Stomach (tissue), 9 donors: ENCODE measurements around the gene NPDC1. TPM values are rescaled to one million over a fixed set of nuclear protein-coding genes. Genes with fewer than 3 reads are reported as not detected.

Experiments used
- DNase-seq, 2 donors: peaks; one replicate each; pipeline versions ENCODE4 v3.0.0 to v3.0.0-alpha.2; 2013 to 2019
- H3K27ac ChIP-seq, 5 donors: fragments of 200-600 bp in 4 of 5; sonication (generic) in 4 of 5; one replicate each; pipeline ENCODE4 v1.5.1; 2013 to 2019; ENCODE audit warnings: mild to moderate bottlenecking in 1 of 5, moderate library complexity in 1 of 5
- H3K27me3 ChIP-seq, 3 donors: fragments of 200-600 bp; sonication (generic); one replicate each; pipeline ENCODE4 v1.5.1; 2017 to 2019; ENCODE audit warnings: mixed run types in 1 of 3
- H3K36me3 ChIP-seq, 4 donors: fragments of 200-600 bp; sonication (generic); 1 replicate in 3 of 4; 2 replicates in 1 of 4; pipeline ENCODE4 v1.5.1; 2016 to 2019
- H3K4me1 ChIP-seq, 4 donors: fragments of 200-600 bp; sonication (generic); one replicate each; pipeline ENCODE4 v1.5.1; 2016 to 2019
- H3K4me3 ChIP-seq, 4 donors: fragments of 200-600 bp; sonication (generic) in 3 of 4; one replicate each; pipeline ENCODE4 v1.5.1; 2016 to 2019; ENCODE audit warnings: mild to moderate bottlenecking in 1 of 4
- H3K9me3 ChIP-seq, 4 donors: fragments of 200-600 bp; sonication (generic); one replicate each; pipeline ENCODE4 v1.5.1; 2016 to 2019
- CTCF ChIP-seq, 7 experiments: fragments of 450-650 bp in 4 of 7; fragments of 200-600 bp in 3 of 7; sonication (generic) in 3 of 7; IDR thresholded peaks; one replicate each; pipeline ENCODE4 v1.5.1; 2016 to 2019; ENCODE audit warnings: antibody characterized with exemption in 7 of 7, control low read depth in 2 of 7, mild to moderate bottlenecking in 1 of 7
- EP300 ChIP-seq: sonication (generic); formaldehyde crosslinking; IDR thresholded peaks from one replicate; pipeline ENCODE4 v1.6.1; 2017; ENCODE audit warnings: antibody characterized with exemption
- POLR2A ChIP-seq, 4 donors: fragments of 450-650 bp; IDR thresholded peaks; one replicate each; pipeline ENCODE4 v1.6.1; 2016; ENCODE audit warnings: antibody characterized with exemption in 4 of 4, control low read depth in 2 of 4, mild to moderate bottlenecking in 1 of 4, moderate library complexity in 1 of 4
- POLR2AphosphoS5 ChIP-seq, 3 donors: sonication (generic); formaldehyde crosslinking; IDR thresholded peaks; one replicate each; pipeline ENCODE4 v1.6.1; 2016; ENCODE audit warnings: antibody characterized with exemption in 3 of 3
- WGBS, 5 donors: extraction: QIAGEN DNeasy Blood & Tissue Kit in 3 of 5; methylation state at CpG; one replicate each; pipeline versions ENCODE4 v1.1.5 to v1.1.7; 2013 to 2018; 5-methylcytosine and 5-hydroxymethylcytosine counted together
- intact Hi-C: fragments of 100-400 bp; cut with DNase I; formaldehyde crosslinking; loops from one replicate; pipeline ENCODE4 v1.15.1; 2023; ENCODE audit warnings: low total_unique reads
- polyA plus RNA-seq, 3 donors: library from polyadenylated mRNA; stranded (reverse); fragments of 200-250 nt; gene quantifications; one replicate each; pipeline ENCODE4 v1.2.3, GENCODE V29; 2013
- total RNA-seq, 5 donors: library from RNA; depleted of rRNA; stranded (reverse); fragments of >200 nt; gene quantifications; one replicate each; pipeline versions ENCODE4 v1.1.0 to v1.2.3, GENCODE V29; 2014 to 2016
- donor health status: healthy with polysubstance abuse.
- donor health status: Bipolar disorder and iron deficiency.
- donor health status: healthy.

The NPDC1 gene
- total and polyA plus RNA-seq, 8 donors: 20.0 to 276 (median 180) TPM

GRCh38 chr9:137054932-137055384 is 9.0 kb upstream of the NPDC1 start:
- Histone ChIP-seq H3K4me3 (peak overlapping the region in 2 of 4 donors; percentile 49 to 61), H3K27me3 (peaks cover 4 to 51% (median 25%) of the 10 kb centered on the region in 3 donors), H3K4me1 (peaks cover 36 to 57% (median 49%) of the 10 kb centered on the region in 4 donors), H3K9me3 (no peaks in the 10 kb centered on the region), H3K27ac (peak overlapping the region; percentile 75 to 86 (median 78)), H3K36me3 (no peaks in the 10 kb centered on the region)
- DNase-seq: no peak
- 45 to 68% (median 56%) methylated on average over 14 to 17 of the region's 17 CpGs for WGBS, 5 donors
- TF ChIP-seq POLR2A (IDR thresholded peaks at IDR 0.05): no peak
- no peak for TF ChIP-seq EP300
- intact Hi-C loops: no loop called here

GRCh38 chr9:137053944-137054931 is 8.3 kb upstream of the NPDC1 start, which contains the start of gene ENTPD2:
ENTPD2 (minus strand) TSS chr9:137054061; CDS start chr9:137053997, 64 bp downstream.
- Histone ChIP-seq H3K36me3 (no peaks in the 10 kb centered on the region), H3K4me1 (peaks cover 36 to 61% (median 55%) of the 10 kb centered on the region in 4 donors), H3K27ac (peak within 1 kb of the TSS; percentile 75 to 86 (median 78)), H3K9me3 (no peaks in the 10 kb centered on the region), H3K27me3 (peaks cover 4 to 59% (median 32%) of the 10 kb centered on the region in 3 donors), H3K4me3 (peak within 1 kb of the TSS; percentile 46 to 61 (median 50))
- WGBS, 5 donors: 11 to 65% (median 15%) methylated on average over 9 to 86 of the region's 90 CpGs
- DNase-seq: peak; percentile 85 to 87
- intact Hi-C loops: no loop called here
- peak in 1 of 3 donors; percentile 36 for TF ChIP-seq POLR2AphosphoS5 (IDR thresholded peaks at IDR 0.05)
- TF ChIP-seq POLR2A (IDR thresholded peaks at IDR 0.05): no peak

- 12 to 39% (median 15%) methylated on average over 33 to 71 of the region's 71 CpGs for WGBS, 5 donors
- Histone ChIP-seq H3K36me3 (no peaks in the 10 kb centered on the region), H3K27ac (peak overlapping the region; percentile 33 to 79 (median 75)), H3K4me3 (peak overlapping the region; percentile 46 to 61 (median 50)), H3K9me3 (no peaks in the 10 kb centered on the region), H3K27me3 (peaks cover 12 to 68% (median 41%) of the 10 kb centered on the region in 3 donors), H3K4me1 (peaks cover 41 to 69% (median 63%) of the 10 kb centered on the region in 4 donors)
- intact Hi-C loops: no loop called here
- peak in 1 of 2 donors; percentile 58 for DNase-seq
- no peak for TF ChIP-seq POLR2A (IDR thresholded peaks at IDR 0.05)
- no peak for TF ChIP-seq EP300
- no peak for TF ChIP-seq POLR2AphosphoS5 (IDR thresholded peaks at IDR 0.05)
- no peak for TF ChIP-seq CTCF (IDR thresholded peaks at IDR 0.05)
Measured at GRCh38 chr9:137052998-137053943, 7.3 kb upstream of the NPDC1 start.

- Histone ChIP-seq H3K4me3 (no peak overlapping the region), H3K27me3 (peaks cover 12 to 78% (median 51%) of the 10 kb centered on the region in 3 donors), H3K27ac (no peak overlapping the region), H3K4me1 (peaks cover 41 to 61% (median 59%) of the 10 kb centered on the region in 4 donors), H3K9me3 (no peaks in the 10 kb centered on the region), H3K36me3 (no peaks in the 10 kb centered on the region)
- TF ChIP-seq POLR2A (IDR thresholded peaks at IDR 0.05) (no peak), EP300 (no peak), CTCF (IDR thresholded peaks at IDR 0.05) (no peak), POLR2AphosphoS5 (IDR thresholded peaks at IDR 0.05) (no peak)
- intact Hi-C loops: no loop called here
- WGBS, 5 donors: 74 to 92% (median 85%) methylated on average over 7 to 8 of the region's 8 CpGs
- DNase-seq: no peak
Measured at GRCh38 chr9:137052293-137052692, 6.3 kb upstream of the NPDC1 start.
